Kasumi-1 (cell line): ENCODE data around the gene STRIP1.

ENCODE experiments used
- DNase-seq, 2 experiments: peaks; one replicate each; lab custom pipeline; 2025; lab: John Stamatoyannopoulos, UW

The STRIP1 gene

GRCh38 chr1:110049801-110050601 lies 15.6 kb downstream of the STRIP1 start:
- DNase-seq: no peak

GRCh38 chr1:110050602-110051261 lies 16.3 kb downstream of the STRIP1 start:
- no peak for DNase-seq

- DNase-seq: no peak
These were observed 16.8 kb downstream of the STRIP1 start for GRCh38 chr1:110051262-110051648.

GRCh38 chr1:110053552-110054428 lies 19.4 kb downstream of the STRIP1 start:
- peak; percentile 16 to 53 for DNase-seq

- no peak for DNase-seq
These were observed 21.3 kb downstream of the STRIP1 start for GRCh38 chr1:110055493-110056284.

GRCh38 chr1:110056285-110056683 lies 21.9 kb downstream of the STRIP1 start:
- no peak for DNase-seq

GRCh38 chr1:110056776-110057175 lies 22.4 kb downstream of the STRIP1 start:
- no peak for DNase-seq

GRCh38 chr1:110057963-110058518 lies 23.6 kb downstream of the STRIP1 start:
- no peak for DNase-seq

- DNase-seq: no peak
These were observed 24.2 kb downstream of the STRIP1 start for GRCh38 chr1:110058591-110058990.

GRCh38 chr1:110059133-110059863 lies 24.9 kb downstream of the STRIP1 start:
- no peak for DNase-seq

- DNase-seq: peak; percentile 48 to 49
These were observed 25.7 kb downstream of the STRIP1 start for GRCh38 chr1:110060034-110060661.

GRCh38 chr1:110060662-110061060 lies 26.2 kb downstream of the STRIP1 start:
- DNase-seq: no peak

- no peak for DNase-seq
These were observed 26.9 kb downstream of the STRIP1 start for GRCh38 chr1:110061341-110061740.

GRCh38 chr1:110062612-110063011 lies 28.2 kb downstream of the STRIP1 start:
- no peak for DNase-seq

GRCh38 chr1:110063781-110064180 lies 29.4 kb downstream of the STRIP1 start:
- no peak for DNase-seq

GRCh38 chr1:110064576-110065337 lies 30.3 kb downstream of the STRIP1 start:
- no peak for DNase-seq

- DNase-seq: no peak
These were observed 31.4 kb downstream of the STRIP1 start for GRCh38 chr1:110065841-110066240.

- no peak for DNase-seq
These were observed 33.1 kb downstream of the STRIP1 start for GRCh38 chr1:110067479-110067892.

- DNase-seq: no peak
These were observed 33.6 kb downstream of the STRIP1 start for GRCh38 chr1:110067893-110068645.
